H9 (cell line): Measurements from ENCODE around the gene IQSEC2. TPM values are rescaled to one million over a fixed set of nuclear protein-coding genes. Genes with fewer than 3 reads are reported as not detected.

Source experiments
- DNase-seq: peaks from one replicate; pipeline ENCODE4 v3.0.0-alpha.2; 2017
- H2AFZ ChIP-seq: one replicate; pipeline ENCODE4 v1.6.1; 2013; ENCODE audit warnings: mild to moderate bottlenecking, low read length, control low read depth, moderate library complexity
- H2AK5ac ChIP-seq: 2 replicates; pipeline ENCODE4 v1.6.1; 2013; ENCODE audit warnings: low read length, control low read depth, mixed read lengths; ENCODE audit not compliant: insufficient read length
- H2BK120ac ChIP-seq: one replicate; pipeline ENCODE4 v1.6.1; 2013; ENCODE audit warnings: low read depth, mild to moderate bottlenecking, low read length, control low read depth, inconsistent platforms; ENCODE audit not compliant: poor library complexity, severe bottlenecking
- H2BK12ac ChIP-seq: 2 replicates; pipeline ENCODE4 v1.6.1; 2013; ENCODE audit warnings: low read length, control low read depth, mixed read lengths, low read depth; ENCODE audit not compliant: insufficient read length
- H2BK15ac ChIP-seq: 2 replicates; pipeline ENCODE4 v1.6.1; 2013; ENCODE audit warnings: low read depth, low read length, control low read depth
- H2BK20ac ChIP-seq: one replicate; pipeline ENCODE4 v1.6.1; 2013; ENCODE audit warnings: low read depth, mild to moderate bottlenecking, low read length, control low read depth, inconsistent platforms; ENCODE audit not compliant: poor library complexity, severe bottlenecking
- H2BK5ac ChIP-seq: 2 replicates; pipeline ENCODE4 v1.6.1; 2013; ENCODE audit warnings: low read length, control low read depth, mixed read lengths; ENCODE audit not compliant: insufficient read length
- H3K14ac ChIP-seq: 2 replicates; pipeline ENCODE4 v1.6.1; 2013; ENCODE audit warnings: low read length, control low read depth; ENCODE audit not compliant: insufficient read depth
- H3K18ac ChIP-seq: 2 replicates; pipeline ENCODE4 v1.6.1; 2013; ENCODE audit warnings: low read depth, mild to moderate bottlenecking, mixed read lengths, low read length, control low read depth; ENCODE audit not compliant: insufficient read length
- H3K23ac ChIP-seq: 2 replicates; pipeline ENCODE4 v1.6.1; 2013; ENCODE audit warnings: low read length, control low read depth, mixed read lengths, low read depth; ENCODE audit not compliant: insufficient read length
- H3K23me2 ChIP-seq: 2 replicates; pipeline ENCODE4 v1.6.1; 2013; ENCODE audit warnings: low read depth, mild to moderate bottlenecking, mixed read lengths, low read length, control low read depth; ENCODE audit not compliant: insufficient read length, poor library complexity, severe bottlenecking
- H3K27ac ChIP-seq: 2 replicates; pipeline ENCODE4 v1.5.1; 2013; ENCODE audit warnings: low read length, control low read depth, mixed read lengths, low read depth; ENCODE audit not compliant: insufficient read length
- H3K27me3 ChIP-seq: 2 replicates; pipeline ENCODE4 v1.6.1; 2013; ENCODE audit warnings: low read length, control low read depth, inconsistent platforms; ENCODE audit not compliant: insufficient read depth
- H3K4ac ChIP-seq: 2 replicates; pipeline ENCODE4 v1.6.1; 2013; ENCODE audit warnings: low read depth, mild to moderate bottlenecking, control low read depth, inconsistent platforms, low read length, moderate library complexity
- H3K4me1 ChIP-seq: 2 replicates; pipeline ENCODE4 v1.6.1; 2013; ENCODE audit warnings: low read length, control low read depth, inconsistent platforms; ENCODE audit not compliant: insufficient read depth
- H3K4me2 ChIP-seq: 2 replicates; pipeline ENCODE4 v1.6.1; 2013; ENCODE audit warnings: low read length, control low read depth, mixed read lengths; ENCODE audit not compliant: insufficient read length, insufficient read depth
- H3K56ac ChIP-seq: 2 replicates; pipeline ENCODE4 v1.6.1; 2013; ENCODE audit warnings: low read depth, mild to moderate bottlenecking, mixed read lengths, low read length, control low read depth; ENCODE audit not compliant: insufficient read length
- H3K79me1 ChIP-seq: 2 replicates; pipeline ENCODE4 v1.6.1; 2013; ENCODE audit warnings: low read depth, mild to moderate bottlenecking, moderate library complexity, low read length, control low read depth, inconsistent platforms; ENCODE audit not compliant: insufficient read depth, poor library complexity, severe bottlenecking
- H3K79me2 ChIP-seq: 2 replicates; pipeline ENCODE4 v1.6.1; 2013; ENCODE audit warnings: low read length, control low read depth, inconsistent platforms; ENCODE audit not compliant: insufficient read depth
- H3K9ac ChIP-seq: 2 replicates; pipeline ENCODE4 v1.6.1; 2013; ENCODE audit warnings: low read length, control low read depth, mixed read lengths; ENCODE audit not compliant: insufficient read length; ENCODE audit errors: extremely low read depth
- H3K9me3 ChIP-seq: one replicate; pipeline ENCODE4 v1.6.1; 2013; ENCODE audit warnings: low read depth, low read length, inconsistent platforms; ENCODE audit not compliant: control insufficient read depth
- H3T11ph ChIP-seq: one replicate; pipeline ENCODE4 v1.6.1; 2013; ENCODE audit warnings: mild to moderate bottlenecking, low read length, control low read depth, inconsistent platforms
- H4K20me1 ChIP-seq: one replicate; pipeline ENCODE4 v1.6.1; 2013; ENCODE audit not compliant: control insufficient read depth, insufficient read length, insufficient read depth
- H4K5ac ChIP-seq: 2 replicates; pipeline ENCODE4 v1.6.1; 2013; ENCODE audit warnings: low read depth, mild to moderate bottlenecking, mixed read lengths, low read length, control low read depth; ENCODE audit not compliant: insufficient read length
- H4K8ac ChIP-seq: replicated peaks from 2 replicates; pipeline ENCODE4 v1.6.1; 2013; ENCODE audit warnings: low read length, control low read depth, mixed read lengths, low read depth; ENCODE audit not compliant: insufficient read length
- H4K91ac ChIP-seq: 2 replicates; pipeline ENCODE4 v1.6.1; 2013; ENCODE audit warnings: low read depth, mild to moderate bottlenecking, moderate library complexity, mixed read lengths, low read length, control low read depth; ENCODE audit not compliant: insufficient read length
- H3K27ac Mint-ChIP-seq, 3 experiments: 2 replicates in 2 of 3; 3 replicates in 1 of 3; pipeline ENCODE4 v1.8.0; 2020 to 2021; ENCODE audit warnings: mixed read lengths in 3 of 3, mild to moderate bottlenecking in 1 of 3, moderate library complexity in 1 of 3
- H3K27me3 Mint-ChIP-seq: 2 replicates; pipeline ENCODE4 v1.8.0; 2021; ENCODE audit warnings: low read depth, mild to moderate bottlenecking, moderate library complexity, mixed read lengths
- H3K36me3 Mint-ChIP-seq, 3 experiments: 2 replicates in 2 of 3; 3 replicates in 1 of 3; pipeline ENCODE4 v1.8.0; 2020 to 2021; ENCODE audit warnings: low read depth in 3 of 3, mixed read lengths in 3 of 3; ENCODE audit not compliant: insufficient read depth in 1 of 3
- H3K4me1 Mint-ChIP-seq, 2 experiments: 2 replicates each; pipeline ENCODE4 v1.8.0; 2020; ENCODE audit warnings: mixed read lengths in 2 of 2
- H3K4me3 Mint-ChIP-seq, 2 experiments: 2 replicates in 1 of 2; 3 replicates in 1 of 2; pipeline ENCODE4 v1.8.0; 2020 to 2021; ENCODE audit warnings: mild to moderate bottlenecking in 2 of 2, mixed read lengths in 2 of 2, moderate library complexity in 1 of 2
- H3K9me3 Mint-ChIP-seq, 2 experiments: 2 replicates in 1 of 2; 3 replicates in 1 of 2; pipeline ENCODE4 v1.8.0; 2020; ENCODE audit warnings: mild to moderate bottlenecking in 2 of 2, mixed read lengths in 2 of 2, moderate library complexity in 1 of 2
- WGBS: extraction: QIAGEN DNeasy Blood & Tissue Kit; methylation state at CpG from one replicate; pipeline ENCODE4 v1.1.7; 2013; ENCODE audit warnings: missing lambda C conversion rate, low lambda C conversion rate, mixed read lengths; ENCODE audit not compliant: insufficient read length; ENCODE audit errors: extremely low coverage; 5-methylcytosine and 5-hydroxymethylcytosine counted together
- total RNA-seq: library from RNA; stranded (reverse); gene quantifications from 2 replicates; pipeline ENCODE4 v1.2.1, GENCODE V29; 2021
- TF ChIP-seq, protein P1 (sequence below): fragments of 200-600 bp; sonication (generic); conservative IDR thresholded peaks from 3 replicates; pipeline ENCODE4 v1.8.0; 2021; ENCODE audit warnings: antibody characterized with exemption, mild to moderate bottlenecking

IQSEC2 gene
- total RNA-seq, 1 experiment from 2014 or later: 7.0 TPM

DNA sequence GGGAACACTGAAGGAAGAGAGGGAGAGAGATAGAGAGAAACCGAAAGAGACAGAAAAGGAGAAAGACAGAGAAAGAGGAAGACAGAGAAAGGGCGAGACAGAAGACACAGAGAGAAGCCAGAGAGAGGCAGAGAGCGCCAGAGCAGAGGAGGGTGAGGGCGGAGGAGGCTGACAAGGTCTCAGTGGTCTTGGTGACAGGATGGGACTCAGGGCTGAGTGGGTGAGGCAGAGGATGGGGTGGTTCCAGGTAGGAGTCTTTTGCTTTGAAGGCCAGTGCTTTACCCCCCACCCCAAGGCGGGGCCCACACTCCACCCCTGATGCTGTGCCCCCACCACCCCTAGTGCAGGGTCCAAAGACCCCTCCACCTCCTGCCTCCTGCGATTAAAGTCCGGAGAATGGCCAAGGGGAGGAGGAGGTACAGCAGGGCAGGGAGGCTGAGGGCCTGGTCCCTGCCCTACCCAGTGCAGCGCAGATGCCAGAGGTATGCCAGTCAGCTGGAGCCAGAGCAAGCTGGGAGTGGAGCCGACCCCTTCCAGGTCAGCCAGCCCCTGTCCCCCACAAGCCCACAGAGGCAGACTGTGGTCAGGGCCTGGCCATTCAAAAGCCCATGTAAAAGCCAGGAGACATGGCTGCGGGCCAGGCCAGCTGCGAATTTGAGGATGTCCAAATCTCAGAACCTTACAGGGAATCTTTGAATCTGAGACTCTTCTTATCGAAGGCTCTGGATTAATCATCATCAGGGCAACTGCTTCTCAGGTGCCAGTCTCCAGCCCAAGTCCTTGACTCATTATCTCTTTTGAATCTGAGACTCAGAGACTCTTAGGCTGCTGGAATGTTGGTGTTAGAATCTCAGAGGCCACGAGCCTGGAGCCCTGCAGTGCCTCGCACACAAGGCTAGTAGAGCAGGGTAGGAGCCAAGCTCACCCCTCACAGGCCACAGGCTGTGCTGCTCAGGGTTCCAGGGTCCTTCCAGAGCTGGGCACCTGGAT lies 758 bp downstream of the IQSEC2 start:
- no peak overlapping the region for H2BK15ac ChIP-seq
- no CpG with 5 or more reads among the region's 14 CpGs for WGBS
- H4K8ac ChIP-seq: no peak overlapping the region
- H4K20me1 ChIP-seq: no peaks in the 10 kb centered on the region
- no peak overlapping the region for H4K5ac ChIP-seq
- H3K27ac Mint-ChIP-seq: no peak overlapping the region
- no peaks in the 10 kb centered on the region for H3K79me1 ChIP-seq
- no peak overlapping the region for H2BK120ac ChIP-seq
- no peak overlapping the region for H2BK5ac ChIP-seq
- H3K4me3 Mint-ChIP-seq: peak overlapping the region in 1 of 2 experiments; percentile 10; a peak in 1 of 5 replicates
- no peak overlapping the region for H2BK20ac ChIP-seq
- no peaks in the 10 kb centered on the region for H3K27me3 Mint-ChIP-seq
- no peaks in the 10 kb centered on the region for H3K79me2 ChIP-seq
- H3K56ac ChIP-seq: no peak overlapping the region
- H2AFZ ChIP-seq: no peak overlapping the region
- H3K23ac ChIP-seq: no peak overlapping the region
- no peak overlapping the region for H3K4ac ChIP-seq
- no peak for DNase-seq
- H3K9ac ChIP-seq: no peak overlapping the region
- TF ChIP-seq, protein P1, sequence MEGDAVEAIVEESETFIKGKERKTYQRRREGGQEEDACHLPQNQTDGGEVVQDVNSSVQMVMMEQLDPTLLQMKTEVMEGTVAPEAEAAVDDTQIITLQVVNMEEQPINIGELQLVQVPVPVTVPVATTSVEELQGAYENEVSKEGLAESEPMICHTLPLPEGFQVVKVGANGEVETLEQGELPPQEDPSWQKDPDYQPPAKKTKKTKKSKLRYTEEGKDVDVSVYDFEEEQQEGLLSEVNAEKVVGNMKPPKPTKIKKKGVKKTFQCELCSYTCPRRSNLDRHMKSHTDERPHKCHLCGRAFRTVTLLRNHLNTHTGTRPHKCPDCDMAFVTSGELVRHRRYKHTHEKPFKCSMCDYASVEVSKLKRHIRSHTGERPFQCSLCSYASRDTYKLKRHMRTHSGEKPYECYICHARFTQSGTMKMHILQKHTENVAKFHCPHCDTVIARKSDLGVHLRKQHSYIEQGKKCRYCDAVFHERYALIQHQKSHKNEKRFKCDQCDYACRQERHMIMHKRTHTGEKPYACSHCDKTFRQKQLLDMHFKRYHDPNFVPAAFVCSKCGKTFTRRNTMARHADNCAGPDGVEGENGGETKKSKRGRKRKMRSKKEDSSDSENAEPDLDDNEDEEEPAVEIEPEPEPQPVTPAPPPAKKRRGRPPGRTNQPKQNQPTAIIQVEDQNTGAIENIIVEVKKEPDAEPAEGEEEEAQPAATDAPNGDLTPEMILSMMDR: no peak
- no peaks in the 10 kb centered on the region for H3K23me2 ChIP-seq
- H3K4me1 Mint-ChIP-seq: peaks cover 13 to 36% of the 10 kb centered on the region in 2 experiments
- H3K27ac ChIP-seq: no peak overlapping the region
- H3K14ac ChIP-seq: no peak overlapping the region
- peaks cover 61 to 71% of the 10 kb centered on the region in 2 experiments for H3K9me3 Mint-ChIP-seq
- no peaks in the 10 kb centered on the region for H3K4me1 ChIP-seq
- H3K36me3 Mint-ChIP-seq: peaks cover 0 to 7% (median 4%) of the 10 kb centered on the region in 3 experiments; a peak in 4 of 7 replicates
- no peak overlapping the region for H2BK12ac ChIP-seq
- no peak overlapping the region for H3K4me2 ChIP-seq
- H3T11ph ChIP-seq: no peak overlapping the region
- H2AK5ac ChIP-seq: no peak overlapping the region
- peaks cover 12% of the 10 kb centered on the region for H3K9me3 ChIP-seq
- H3K18ac ChIP-seq: no peak overlapping the region
- no peaks in the 10 kb centered on the region for H3K27me3 ChIP-seq
- no peak overlapping the region for H4K91ac ChIP-seq
